ENCODE data around the gene RSPH1.

RSPH1 gene

GRCh38 chr21:42423685-42424084, 72.3 kb downstream of the RSPH1 start:
- ATAC-seq, result no peak

DNA sequence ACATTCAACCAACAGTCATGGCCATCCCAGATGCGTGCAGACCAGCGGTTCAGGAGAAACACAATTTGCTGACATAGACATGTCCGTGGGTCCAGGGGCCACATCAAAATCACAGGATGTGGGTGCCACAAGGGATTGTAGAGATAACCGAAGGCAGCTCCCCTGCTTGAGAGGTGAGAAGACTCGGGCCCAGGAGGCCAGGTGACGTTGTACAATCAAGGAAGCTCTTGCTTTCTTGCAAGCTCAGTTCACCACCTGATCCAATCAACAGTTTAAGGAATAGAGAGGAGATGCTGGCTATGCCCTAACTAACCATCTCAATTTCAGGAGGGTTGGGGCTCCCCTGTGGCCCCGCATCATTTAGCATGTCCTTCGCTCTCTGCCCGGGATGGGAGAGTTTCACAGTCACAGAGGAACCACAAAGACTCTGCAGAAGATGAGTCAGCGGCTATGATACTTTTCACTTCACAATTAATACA, 72.8 kb downstream of the RSPH1 start:
- peak; percentile 70 to 78 for ATAC-seq

Measured in activated CD4-positive, CD25-positive, alpha-beta regulatory T cell treated with anti-CD3 and anti-CD28 coated beads, Interleukin-2, amount 50 U/mL, for 24 hours (primary cell).